Endothelial cell of umbilical vein (primary cell): Measurements from ENCODE around the gene PTCH2. TPM values are rescaled to one million over a fixed set of nuclear protein-coding genes. Genes with fewer than 3 reads are reported as not detected.

Experiments
- BruUV-seq: library from RNA; stranded (reverse); fragments of 400-500 nt; replicated peaks from 2 replicates; lab custom pipeline; 2021; lab: Mats Ljungman, UMichigan
- CTCF ChIA-PET: fragments of 300-600, 350-600 bp; sonication (Branson Sonifier 250); formaldehyde crosslinking; loops from one replicate; lab custom pipeline; 2021; ENCODE audit warnings: antibody characterized with exemption, inconsistent platforms; lab: Charles Lee
- POLR2A ChIA-PET: fragments of 300-600, 350-600 bp; sonication (Branson Sonifier 250); formaldehyde crosslinking; loops from one replicate; lab custom pipeline; 2021; ENCODE audit warnings: antibody characterized with exemption, inconsistent platforms; lab: Charles Lee
- DNase-seq: peaks from one replicate; pipeline ENCODE4 v3.0.0-alpha.2; 2011; ENCODE audit warnings: low read depth, low spot score
- FAIRE-seq: peaks from 2 replicates; lab custom pipeline; 2011; peaks lifted over from hg19 to GRCh38; lab: Jason Lieb, UNC
- H2AFZ ChIP-seq: 2 replicates; pipeline ENCODE4 v1.6.0; 2012; ENCODE audit warnings: low read depth, low read length, control low read depth, inconsistent platforms
- H3K27ac ChIP-seq: 2 replicates; pipeline ENCODE4 v1.5.1; 2011; ENCODE audit warnings: low read depth, mild to moderate bottlenecking, control low read depth, low read length, moderate library complexity; ENCODE audit not compliant: insufficient read depth
- H3K27me3 ChIP-seq, 2 experiments: 2 replicates each; pipeline versions ENCODE4 v1.6.0 to v1.6.1; 2011; ENCODE audit warnings: low read length in 2 of 2, mixed read lengths in 1 of 2; ENCODE audit not compliant: control insufficient read depth in 2 of 2, insufficient read depth in 2 of 2
- H3K36me3 ChIP-seq, 2 experiments: 2 replicates in 1 of 2; 3 replicates in 1 of 2; pipeline ENCODE4 v1.5.1; 2011; ENCODE audit warnings: low read length in 2 of 2, mild to moderate bottlenecking in 1 of 2, moderate library complexity in 1 of 2; ENCODE audit not compliant: control insufficient read depth in 2 of 2, insufficient read depth in 2 of 2; ENCODE audit errors: extremely low read depth in 1 of 2
- H3K4me1 ChIP-seq: 3 replicates; pipeline ENCODE4 v1.5.1; 2011; ENCODE audit warnings: mild to moderate bottlenecking, low read length; ENCODE audit not compliant: control insufficient read depth, insufficient read depth; ENCODE audit errors: extremely low read depth
- H3K4me2 ChIP-seq: 2 replicates; pipeline ENCODE4 v1.6.1; 2011; ENCODE audit warnings: low read length, control low read depth, mixed read lengths; ENCODE audit not compliant: insufficient read depth
- H3K4me3 ChIP-seq, 3 experiments: fragments of 200-600 bp in 1 of 3; sonication (generic), shearing (Covaris generic) in 1 of 3; replicated peaks in 1 of 3; 2 replicates each; pipeline ENCODE4 v1.5.1; 2011 to 2016; ENCODE audit warnings: control low read depth in 3 of 3, low read length in 3 of 3, mild to moderate bottlenecking in 2 of 3, inconsistent platforms in 1 of 3, low read depth in 1 of 3, moderate library complexity in 1 of 3; ENCODE audit not compliant: insufficient read depth in 1 of 3
- H3K79me2 ChIP-seq: 2 replicates; pipeline ENCODE4 v1.6.0; 2012; ENCODE audit warnings: low read length, inconsistent platforms; ENCODE audit not compliant: control insufficient read depth, insufficient read depth
- H3K9ac ChIP-seq: replicated peaks from 2 replicates; pipeline ENCODE3; 2011; ENCODE audit warnings: low read length, control low read depth; ENCODE audit not compliant: insufficient read depth; ENCODE audit errors: extremely low read depth
- H3K9me1 ChIP-seq: replicated peaks from 3 replicates; pipeline ENCODE4 v1.6.0; 2011; ENCODE audit warnings: mild to moderate bottlenecking, low read length; ENCODE audit not compliant: control insufficient read depth, insufficient read depth; ENCODE audit errors: extremely low read depth
- H3K9me3 ChIP-seq: replicated peaks from 2 replicates; pipeline ENCODE4 v1.5.1; 2012; ENCODE audit warnings: low read length, inconsistent platforms; ENCODE audit not compliant: control insufficient read depth, insufficient read depth
- H4K20me1 ChIP-seq: replicated peaks from 2 replicates; pipeline ENCODE3; 2011; ENCODE audit warnings: mild to moderate bottlenecking, low read length; ENCODE audit not compliant: control insufficient read depth, insufficient read depth; ENCODE audit errors: extremely low read depth
- EZH2 ChIP-seq: IDR thresholded peaks from 2 replicates; pipeline ENCODE4 v1.6.1; 2012; ENCODE audit warnings: borderline replicate concordance, low read depth, mild to moderate bottlenecking, moderate library complexity, low read length, inconsistent platforms; ENCODE audit not compliant: severe bottlenecking
- FOS ChIP-seq: IDR thresholded peaks from 2 replicates; pipeline ENCODE4 v1.6.1; 2011; ENCODE audit warnings: mild to moderate bottlenecking, low read length, moderate library complexity, borderline replicate concordance; ENCODE audit not compliant: insufficient read depth
- GATA2 ChIP-seq: IDR thresholded peaks from 2 replicates; pipeline ENCODE4 v1.7.0; 2011; ENCODE audit warnings: low read depth, mild to moderate bottlenecking, moderate library complexity, mixed read lengths, low read length; ENCODE audit not compliant: insufficient read length, insufficient read depth
- JUN ChIP-seq: IDR thresholded peaks from 2 replicates; pipeline ENCODE4 v1.6.1; 2011; ENCODE audit warnings: borderline replicate concordance, low read depth; ENCODE audit not compliant: insufficient read length, insufficient read depth
- MYC ChIP-seq: IDR thresholded peaks from one replicate; pipeline ENCODE4 v1.6.1; 2011; ENCODE audit warnings: mild to moderate bottlenecking, low read depth, low read length
- POLR2A ChIP-seq: IDR thresholded peaks from 2 replicates; pipeline ENCODE4 v1.6.1; 2012; ENCODE audit warnings: low read depth, mild to moderate bottlenecking, control low read depth, low read length
- POLR2AphosphoS5 ChIP-seq: IDR thresholded peaks from 2 replicates; pipeline ENCODE4 v1.6.1; 2012; ENCODE audit warnings: low read depth, mild to moderate bottlenecking, control low read depth, low read length, moderate library complexity; ENCODE audit not compliant: insufficient read depth
- dilution Hi-C: fragments of 300-500 bp; cut with MboI; formaldehyde crosslinking; loops from one replicate; pipeline ENCODE4 v1.15.0; 2019; ENCODE audit warnings: low sequenced_read_pairs; ENCODE audit not compliant: extremely low pct_ligation_motif_present
- intact Hi-C: fragments of 100-400 bp; cut with micrococcal nuclease; formaldehyde crosslinking; loops from one replicate; pipeline ENCODE4 v1.10.0; 2022
- polyA plus RNA-seq, 4 experiments: library from polyadenylated mRNA; depleted of rRNA in 3 of 4; stranded (reverse) in 3 of 4; unstranded in 1 of 4; fragments of >200 nt; gene quantifications; 2 replicates each; pipeline versions ENCODE4 v1.2.1 to v1.2.3, GENCODE V29; 2011 to 2012; ENCODE audit warnings: missing spikeins in 1 of 4
- total RNA-seq: library from RNA; stranded (reverse); gene quantifications from 2 replicates; pipeline ENCODE4 v1.2.3, GENCODE V29; 2021
- TF ChIP-seq, protein P1 (sequence below), 2 donors: IDR thresholded peaks; 1 replicate in 1 of 2; 2 replicates in 1 of 2; pipeline ENCODE4 v1.5.1; 2011; ENCODE audit warnings: low read length in 2 of 2, mild to moderate bottlenecking in 2 of 2, moderate library complexity in 2 of 2, control low read depth in 1 of 2, inconsistent platforms in 1 of 2, low read depth in 1 of 2; ENCODE audit not compliant: insufficient read depth in 1 of 2; ENCODE audit errors: extremely low read depth in 1 of 2
- TF ChIP-seq, protein P2 (sequence below): IDR thresholded peaks from 2 replicates; pipeline ENCODE4 v1.6.1; 2011; ENCODE audit not compliant: insufficient read depth, insufficient read length

The PTCH2 gene
- total and polyA plus RNA-seq, 2 donors (not counting 3 experiments of a cell fraction or from before 2014, with no cell fraction given), result 1.8 TPM

DNA sequence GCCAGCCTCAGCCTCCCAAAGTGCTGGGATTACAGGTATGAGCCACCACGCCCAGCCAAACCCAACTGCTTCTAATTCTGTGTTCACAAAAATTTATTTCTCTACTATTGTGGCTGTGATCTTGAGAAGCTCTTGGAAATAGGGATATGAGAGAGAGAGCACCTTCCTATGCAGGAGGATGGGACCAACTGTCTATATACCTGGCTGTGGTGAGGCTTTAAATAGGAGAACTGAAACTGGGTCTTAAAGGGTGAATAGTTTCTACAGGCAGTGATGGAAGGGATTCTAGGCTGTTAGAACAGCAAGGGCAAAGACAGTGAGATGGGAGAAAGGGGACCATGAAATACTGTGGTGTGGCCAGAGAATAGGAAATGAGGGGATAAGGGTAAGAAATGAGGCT, 8.3 kb upstream of the PTCH2 start:
- intact Hi-C loops, result no loop called here
- H3K4me3 ChIP-seq, result no peak overlapping the region
- no peak overlapping the region for H3K27ac ChIP-seq
- H3K9me3 ChIP-seq, result no peaks in the 10 kb centered on the region
- no peak overlapping the region for H3K4me2 ChIP-seq
- ChIA-PET POLR2A (no interaction called here), CTCF (interaction anchor here (0.6 to 1.2 kb wide), 2 partner anchors 15 to 51 kb away, joined by 3 read pairs; partner anchors contain the start of gene PLK3)
- FAIRE-seq (no peak), DNase-seq (no peak)
- H3K9me1 ChIP-seq, result no peaks in the 10 kb centered on the region
- no peaks in the 10 kb centered on the region for H3K27me3 ChIP-seq
- no peak overlapping the region for H2AFZ ChIP-seq
- dilution Hi-C loops, result no loop called here
- no peak overlapping the region for H3K9ac ChIP-seq
- BruUV-seq, result no TSS peak
- TF ChIP-seq JUN (no peak), GATA2 (no peak), FOS (no peak), POLR2AphosphoS5 (no peak), POLR2A (no peak), EZH2 (no peak), MYC (no peak)
- TF ChIP-seq, protein P1, sequence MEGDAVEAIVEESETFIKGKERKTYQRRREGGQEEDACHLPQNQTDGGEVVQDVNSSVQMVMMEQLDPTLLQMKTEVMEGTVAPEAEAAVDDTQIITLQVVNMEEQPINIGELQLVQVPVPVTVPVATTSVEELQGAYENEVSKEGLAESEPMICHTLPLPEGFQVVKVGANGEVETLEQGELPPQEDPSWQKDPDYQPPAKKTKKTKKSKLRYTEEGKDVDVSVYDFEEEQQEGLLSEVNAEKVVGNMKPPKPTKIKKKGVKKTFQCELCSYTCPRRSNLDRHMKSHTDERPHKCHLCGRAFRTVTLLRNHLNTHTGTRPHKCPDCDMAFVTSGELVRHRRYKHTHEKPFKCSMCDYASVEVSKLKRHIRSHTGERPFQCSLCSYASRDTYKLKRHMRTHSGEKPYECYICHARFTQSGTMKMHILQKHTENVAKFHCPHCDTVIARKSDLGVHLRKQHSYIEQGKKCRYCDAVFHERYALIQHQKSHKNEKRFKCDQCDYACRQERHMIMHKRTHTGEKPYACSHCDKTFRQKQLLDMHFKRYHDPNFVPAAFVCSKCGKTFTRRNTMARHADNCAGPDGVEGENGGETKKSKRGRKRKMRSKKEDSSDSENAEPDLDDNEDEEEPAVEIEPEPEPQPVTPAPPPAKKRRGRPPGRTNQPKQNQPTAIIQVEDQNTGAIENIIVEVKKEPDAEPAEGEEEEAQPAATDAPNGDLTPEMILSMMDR (IDR thresholded peaks at IDR 0.05; ENCODE audit: extremely low read depth in 1 of 2, insufficient read depth in 1 of 2, low read depth in 1 of 2, low read length in 2 of 2), result no peak
- TF ChIP-seq, protein P2, sequence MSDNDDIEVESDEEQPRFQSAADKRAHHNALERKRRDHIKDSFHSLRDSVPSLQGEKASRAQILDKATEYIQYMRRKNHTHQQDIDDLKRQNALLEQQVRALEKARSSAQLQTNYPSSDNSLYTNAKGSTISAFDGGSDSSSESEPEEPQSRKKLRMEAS, result no peak
- no peaks in the 10 kb centered on the region for H4K20me1 ChIP-seq
- H3K79me2 ChIP-seq, result no peaks in the 10 kb centered on the region
- no peaks in the 10 kb centered on the region for H3K4me1 ChIP-seq
- peaks cover 0 to 3% of the 10 kb centered on the region in 2 experiments for H3K36me3 ChIP-seq
